Fibroblast of mammary gland (primary cell): Measurements from ENCODE around the gene BRD2.

Experiments used
- DNase-seq: peaks from one replicate; pipeline ENCODE4 v3.0.0-alpha.2; 2010; ENCODE audit warnings: low read depth
- H3K4me3 ChIP-seq: 2 replicates; pipeline ENCODE4 v1.5.1; 2011; ENCODE audit warnings: low read depth, mild to moderate bottlenecking, low read length, moderate library complexity; ENCODE audit not compliant: control insufficient read depth
- TF ChIP-seq, protein P1 (sequence below): conservative IDR thresholded peaks from 2 replicates; pipeline ENCODE4 v1.5.1; 2011; ENCODE audit warnings: low read depth, low read length, inconsistent platforms; ENCODE audit not compliant: control insufficient read depth, insufficient read depth

BRD2 gene

DNA sequence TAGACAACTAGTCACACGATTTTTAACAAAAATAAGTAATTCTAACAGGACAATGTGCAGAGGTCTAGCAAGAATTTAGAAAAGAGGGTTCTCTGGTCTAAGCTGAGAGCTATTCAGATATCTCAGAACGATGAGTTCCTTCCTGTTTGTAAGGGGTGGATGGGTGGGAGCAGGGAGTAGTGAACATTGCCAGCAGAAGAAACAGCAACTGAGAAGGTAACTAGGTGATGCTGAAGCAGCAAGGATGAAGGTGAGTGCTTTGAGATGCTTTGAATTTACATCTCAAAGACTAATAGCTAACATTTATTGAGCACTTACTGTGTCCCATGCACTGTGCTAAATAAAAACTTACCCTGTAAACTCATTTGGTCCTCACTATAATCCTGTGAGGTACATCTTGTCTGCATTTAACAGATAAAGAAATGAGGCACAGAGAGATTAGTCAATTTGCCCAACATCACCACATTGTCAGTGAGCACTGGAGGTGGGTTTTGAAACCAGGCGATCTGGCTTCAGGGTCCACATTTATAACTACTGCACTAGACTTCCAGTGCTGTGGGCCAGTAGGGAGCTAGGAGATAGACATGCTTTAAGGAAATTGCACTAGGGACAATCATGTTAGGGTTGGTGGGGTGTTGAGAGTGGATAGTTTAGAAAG lies 15.7 kb downstream of the BRD2 start:
- H3K4me3 ChIP-seq, result no peak overlapping the region
- TF ChIP-seq, protein P1, sequence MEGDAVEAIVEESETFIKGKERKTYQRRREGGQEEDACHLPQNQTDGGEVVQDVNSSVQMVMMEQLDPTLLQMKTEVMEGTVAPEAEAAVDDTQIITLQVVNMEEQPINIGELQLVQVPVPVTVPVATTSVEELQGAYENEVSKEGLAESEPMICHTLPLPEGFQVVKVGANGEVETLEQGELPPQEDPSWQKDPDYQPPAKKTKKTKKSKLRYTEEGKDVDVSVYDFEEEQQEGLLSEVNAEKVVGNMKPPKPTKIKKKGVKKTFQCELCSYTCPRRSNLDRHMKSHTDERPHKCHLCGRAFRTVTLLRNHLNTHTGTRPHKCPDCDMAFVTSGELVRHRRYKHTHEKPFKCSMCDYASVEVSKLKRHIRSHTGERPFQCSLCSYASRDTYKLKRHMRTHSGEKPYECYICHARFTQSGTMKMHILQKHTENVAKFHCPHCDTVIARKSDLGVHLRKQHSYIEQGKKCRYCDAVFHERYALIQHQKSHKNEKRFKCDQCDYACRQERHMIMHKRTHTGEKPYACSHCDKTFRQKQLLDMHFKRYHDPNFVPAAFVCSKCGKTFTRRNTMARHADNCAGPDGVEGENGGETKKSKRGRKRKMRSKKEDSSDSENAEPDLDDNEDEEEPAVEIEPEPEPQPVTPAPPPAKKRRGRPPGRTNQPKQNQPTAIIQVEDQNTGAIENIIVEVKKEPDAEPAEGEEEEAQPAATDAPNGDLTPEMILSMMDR, result no peak
- no peak for DNase-seq

- H3K4me3 ChIP-seq, result no peak overlapping the region
- TF ChIP-seq, protein P1, result peak; percentile 89
Measured at GRCh38 chr6:32984622-32985389, 16.4 kb downstream of the BRD2 start.

DNA sequence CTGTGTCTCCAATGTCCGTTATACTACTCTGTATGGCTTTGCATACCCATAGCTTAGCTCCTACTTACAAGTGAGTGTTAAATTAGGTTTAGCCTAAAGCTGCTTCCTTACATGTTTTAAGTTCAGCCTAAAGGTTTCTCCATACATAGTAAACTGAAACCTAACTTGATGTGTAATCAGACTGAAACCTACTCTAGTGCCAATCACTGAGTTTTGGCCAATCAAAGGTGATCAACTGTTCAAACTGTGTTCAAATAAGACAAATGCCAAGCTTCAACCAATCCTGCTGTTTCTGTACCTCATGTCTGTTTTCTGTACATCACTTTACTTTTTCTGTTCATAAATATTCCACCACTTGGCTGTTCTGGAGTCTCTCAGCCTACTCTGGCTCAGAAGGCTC lies 21.0 kb downstream of the BRD2 start:
- no peak overlapping the region for H3K4me3 ChIP-seq
- no peak for DNase-seq
- TF ChIP-seq, protein P1, result no peak

More at GRCh38 chr6:32984622-32985389, 16.4 kb downstream of the BRD2 start:
- DNase-seq, result peak; percentile 79

- no peak for DNase-seq
- H3K4me3 ChIP-seq, result no peak overlapping the region
Measured at GRCh38 chr6:32991972-32992371, 23.6 kb downstream of the BRD2 start.

DNA sequence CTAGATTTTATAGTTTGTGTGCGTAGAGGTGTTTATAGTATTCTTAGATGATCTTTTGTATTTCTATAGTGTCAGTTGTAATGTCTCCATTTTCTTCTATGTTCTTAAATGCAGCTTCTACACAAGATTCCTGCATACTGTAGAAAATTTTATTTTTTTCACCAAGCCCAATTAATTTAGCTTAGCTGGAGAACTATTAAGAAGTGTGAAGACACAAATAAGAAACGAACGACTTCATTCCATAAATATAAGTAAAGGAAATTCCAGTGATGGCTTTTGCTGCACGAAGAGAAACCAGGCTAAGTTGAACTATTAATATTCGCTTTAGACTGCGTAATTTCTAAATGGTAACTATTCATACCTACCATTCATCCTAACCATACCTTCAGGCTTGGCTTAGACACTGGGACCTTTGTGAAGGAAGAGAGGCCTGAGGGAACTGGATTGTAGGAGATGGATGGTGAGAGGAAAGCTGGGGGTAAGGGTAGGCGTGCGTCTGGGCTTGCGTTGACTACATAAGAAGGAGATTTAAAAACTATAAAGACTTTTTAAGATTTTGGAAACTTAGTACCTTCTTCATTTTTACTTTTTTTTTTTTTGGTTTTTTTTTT lies 25.1 kb downstream of the BRD2 start:
- H3K4me3 ChIP-seq, result no peak overlapping the region
- TF ChIP-seq, protein P1, result no peak
- no peak for DNase-seq

More at GRCh38 chr6:32991972-32992371, 23.6 kb downstream of the BRD2 start:
- TF ChIP-seq, protein P1, result no peak

- no peak for DNase-seq
- TF ChIP-seq, protein P1, result no peak
- no peak overlapping the region for H3K4me3 ChIP-seq
Measured at GRCh38 chr6:32995448-32995847, 27.1 kb downstream of the BRD2 start.
